HPDE6-E6E7 (cell line): Measurements from ENCODE around the gene NEUROG2.

Experiments
- DNase-seq: peaks from one replicate; pipeline ENCODE4 v3.0.0; 2011; ENCODE audit warnings: missing footprints; ENCODE audit errors: extremely low spot score

The NEUROG2 gene

DNA sequence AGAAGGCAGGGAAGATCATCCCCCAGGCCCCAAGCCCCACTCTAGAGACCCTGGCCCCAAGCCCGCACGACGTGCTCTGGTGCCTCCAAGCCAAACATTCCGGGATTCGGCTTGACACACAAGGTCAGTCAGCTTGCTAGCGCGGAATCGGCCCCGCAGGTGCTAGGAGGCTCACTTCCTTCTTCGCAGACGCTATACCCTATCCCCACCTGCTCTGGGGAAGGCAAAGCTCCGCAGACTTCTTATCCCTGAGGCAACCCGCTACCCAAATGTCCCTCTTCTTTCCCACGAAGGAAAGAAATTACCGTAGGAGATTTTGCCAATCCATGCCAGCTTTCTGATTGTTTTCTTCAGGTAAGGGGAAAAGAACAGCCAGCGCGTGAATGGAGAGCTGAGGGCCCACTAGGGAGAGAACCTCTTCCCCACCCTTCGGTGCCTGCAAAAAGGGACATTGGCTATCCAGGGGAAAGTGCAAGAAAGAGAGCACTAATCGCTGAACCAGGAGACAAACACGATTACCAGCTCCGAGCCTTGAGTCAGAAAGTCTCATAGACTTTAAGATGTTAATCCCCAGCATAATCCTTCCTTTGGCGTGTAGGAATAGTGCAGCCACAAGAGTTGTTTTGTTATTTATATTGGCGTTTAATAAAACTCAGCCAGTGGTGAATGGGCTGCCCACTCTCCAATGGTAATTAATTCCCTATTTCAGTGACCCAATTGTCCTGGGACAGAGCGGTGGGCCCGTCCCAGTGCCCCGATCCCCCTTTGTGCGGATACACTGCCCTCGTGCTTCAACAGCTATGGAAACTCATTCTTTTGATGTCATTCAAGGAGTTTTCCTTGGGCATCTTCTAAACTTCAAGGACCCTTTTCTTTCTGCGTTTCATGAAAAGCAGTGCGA lies 5.4 kb upstream of the NEUROG2 start:
- no peak for DNase-seq

- no peak for DNase-seq
These were observed 4.7 kb upstream of the NEUROG2 start for GRCh38 chr4:112520598-112521122.

DNA sequence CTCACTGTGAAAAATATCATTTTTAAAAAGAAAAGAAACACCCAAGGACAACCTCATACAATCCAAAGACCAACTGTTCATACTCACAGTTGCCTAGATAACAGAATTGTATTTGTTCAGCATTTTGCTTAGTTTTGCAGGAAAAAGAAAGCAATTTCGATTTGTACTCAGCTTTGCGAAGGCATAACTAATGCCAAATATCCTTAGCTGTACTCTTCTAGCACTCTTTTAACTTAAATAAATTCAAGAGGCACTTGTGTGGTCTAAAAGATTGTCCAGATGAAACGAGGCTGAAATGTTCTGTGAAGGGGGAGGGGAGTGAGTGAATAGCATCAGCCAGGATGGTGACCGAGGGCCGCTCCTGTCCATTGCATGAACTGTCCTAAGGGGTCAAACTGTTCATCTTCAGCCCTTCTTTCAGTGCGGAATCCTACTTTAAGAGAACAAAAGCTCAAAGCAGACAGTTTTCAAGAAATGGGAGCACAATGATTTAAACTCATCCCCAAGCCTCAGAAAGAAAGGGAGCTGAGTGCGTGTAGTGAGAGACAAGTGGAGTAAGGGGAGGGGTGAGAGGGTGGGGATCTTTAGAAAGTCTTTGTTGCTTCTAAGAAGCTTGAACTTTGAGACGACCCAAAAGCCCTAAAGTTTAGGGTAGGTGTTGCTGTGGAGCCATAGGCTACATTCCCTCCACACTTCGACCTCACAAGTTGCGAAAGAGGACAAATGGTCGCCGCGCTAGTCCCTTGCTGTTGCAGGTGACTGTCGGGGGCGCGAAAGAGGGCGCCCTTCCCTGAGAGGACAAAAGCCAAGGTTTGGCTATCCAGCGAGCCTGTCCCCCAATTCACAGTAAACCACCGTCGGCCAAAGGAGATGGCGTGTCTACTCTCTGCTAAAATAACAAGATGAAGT lies 4.0 kb upstream of the NEUROG2 start:
- no peak for DNase-seq

DNA sequence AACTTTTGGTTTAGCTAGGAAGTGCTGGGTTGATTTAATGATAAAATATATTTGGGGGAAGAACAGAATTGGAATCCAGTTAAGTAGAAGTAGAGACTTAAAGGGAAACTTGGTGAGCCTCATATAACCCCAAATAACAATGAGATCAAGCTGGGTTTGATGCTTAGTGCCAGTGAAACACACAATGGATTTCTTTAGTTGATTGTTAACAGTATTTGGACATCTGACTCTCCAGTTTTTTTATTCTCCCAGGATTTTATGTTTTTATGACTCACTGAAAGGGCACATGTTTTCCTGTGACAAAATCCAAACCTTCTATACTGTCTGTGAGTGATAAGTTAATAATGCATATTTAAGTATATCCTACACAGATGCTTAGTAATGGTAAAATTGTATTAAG lies 2.7 kb upstream of the NEUROG2 start:
- no peak for DNase-seq

- no peak for DNase-seq
These were observed 1.9 kb upstream of the NEUROG2 start for GRCh38 chr4:112517911-112518310.

GRCh38 chr4:112517067-112517634 lies 1.2 kb upstream of the NEUROG2 start:
- no peak for DNase-seq

GRCh38 chr4:112516471-112517066 lies 589 bp upstream of the NEUROG2 start:
- DNase-seq = no peak

GRCh38 chr4:112515198-112516065 lies 548 bp downstream of the NEUROG2 start:
- no peak for DNase-seq

- DNase-seq = no peak
These were observed 1.3 kb downstream of the NEUROG2 start for GRCh38 chr4:112514647-112515197.

- no peak for DNase-seq
These were observed 1.9 kb downstream of the NEUROG2 start for GRCh38 chr4:112513971-112514646.

GRCh38 chr4:112511803-112512118 lies 4.2 kb downstream of the NEUROG2 start:
- no peak for DNase-seq

DNA sequence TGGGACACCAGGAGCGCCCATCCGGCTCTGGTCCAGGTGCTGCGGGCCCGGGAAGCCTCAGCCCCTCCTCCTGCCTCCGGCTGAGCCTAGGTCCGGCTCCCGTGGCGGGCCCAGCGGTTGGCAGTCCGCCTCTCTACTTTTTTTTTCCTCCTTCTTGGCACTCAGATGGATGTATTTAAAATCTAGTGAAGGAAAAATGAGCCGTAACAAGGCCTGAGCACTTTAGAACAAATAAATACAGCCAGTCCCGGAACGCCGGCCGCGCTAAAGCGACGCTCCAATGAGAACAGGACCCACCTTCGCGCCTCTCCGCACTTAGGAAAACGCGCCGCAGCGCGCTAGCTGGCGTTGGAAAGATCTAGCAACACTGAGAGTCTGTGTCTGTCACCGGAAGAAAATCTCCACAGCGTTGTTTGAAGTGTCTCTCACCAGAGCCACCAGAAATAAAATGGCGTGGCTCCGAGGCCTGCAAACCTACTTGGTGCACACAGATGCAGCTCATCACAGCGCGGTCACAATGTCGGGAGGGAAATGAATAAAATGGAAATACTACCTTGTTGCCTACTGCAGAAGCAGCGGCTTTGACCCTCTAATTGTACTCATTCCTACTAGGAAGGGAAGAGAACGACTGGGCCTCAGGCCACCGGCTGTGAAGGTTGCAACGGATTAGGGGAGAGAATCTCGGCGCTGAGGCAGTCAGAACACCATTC lies 4.7 kb downstream of the NEUROG2 start:
- DNase-seq = no peak

DNA sequence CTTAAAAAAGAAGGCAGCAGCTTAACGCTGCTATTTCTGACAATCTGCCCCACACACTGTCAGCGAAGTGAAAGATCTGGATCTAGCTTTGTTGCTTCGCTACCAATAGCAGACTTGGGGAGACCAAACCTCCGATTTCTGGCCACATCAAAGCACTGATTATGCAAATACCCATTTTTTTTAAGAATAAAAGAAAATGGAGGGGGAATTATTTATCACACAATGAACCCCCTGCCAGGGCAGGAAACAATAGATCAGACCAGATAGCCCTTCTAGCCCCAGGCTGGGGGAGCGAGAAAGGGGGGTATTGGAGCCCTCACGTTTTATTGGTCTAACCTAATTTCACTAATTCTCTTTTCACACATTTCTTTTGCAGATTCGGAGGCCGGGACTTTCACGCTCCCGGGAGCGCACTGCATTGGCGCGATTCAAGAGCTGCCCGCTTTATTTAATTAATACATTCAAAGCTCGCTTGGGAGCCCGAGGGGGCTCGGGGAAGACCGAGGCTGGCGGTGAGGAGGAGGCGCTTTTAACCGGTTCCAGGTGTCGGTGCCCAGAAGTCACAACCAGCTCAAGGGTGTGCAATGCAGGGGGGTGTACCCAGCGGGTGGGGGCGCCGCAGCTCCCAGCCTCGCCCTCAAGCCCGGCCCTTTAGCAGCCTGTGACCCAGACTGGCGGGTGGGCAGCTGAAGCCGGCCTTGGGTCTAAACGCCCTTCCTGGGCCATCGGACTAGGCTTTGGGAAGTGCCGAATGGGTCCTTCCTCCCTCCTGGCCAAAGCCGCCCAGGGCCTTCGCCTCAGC lies 5.5 kb downstream of the NEUROG2 start:
- no peak for DNase-seq

DNA sequence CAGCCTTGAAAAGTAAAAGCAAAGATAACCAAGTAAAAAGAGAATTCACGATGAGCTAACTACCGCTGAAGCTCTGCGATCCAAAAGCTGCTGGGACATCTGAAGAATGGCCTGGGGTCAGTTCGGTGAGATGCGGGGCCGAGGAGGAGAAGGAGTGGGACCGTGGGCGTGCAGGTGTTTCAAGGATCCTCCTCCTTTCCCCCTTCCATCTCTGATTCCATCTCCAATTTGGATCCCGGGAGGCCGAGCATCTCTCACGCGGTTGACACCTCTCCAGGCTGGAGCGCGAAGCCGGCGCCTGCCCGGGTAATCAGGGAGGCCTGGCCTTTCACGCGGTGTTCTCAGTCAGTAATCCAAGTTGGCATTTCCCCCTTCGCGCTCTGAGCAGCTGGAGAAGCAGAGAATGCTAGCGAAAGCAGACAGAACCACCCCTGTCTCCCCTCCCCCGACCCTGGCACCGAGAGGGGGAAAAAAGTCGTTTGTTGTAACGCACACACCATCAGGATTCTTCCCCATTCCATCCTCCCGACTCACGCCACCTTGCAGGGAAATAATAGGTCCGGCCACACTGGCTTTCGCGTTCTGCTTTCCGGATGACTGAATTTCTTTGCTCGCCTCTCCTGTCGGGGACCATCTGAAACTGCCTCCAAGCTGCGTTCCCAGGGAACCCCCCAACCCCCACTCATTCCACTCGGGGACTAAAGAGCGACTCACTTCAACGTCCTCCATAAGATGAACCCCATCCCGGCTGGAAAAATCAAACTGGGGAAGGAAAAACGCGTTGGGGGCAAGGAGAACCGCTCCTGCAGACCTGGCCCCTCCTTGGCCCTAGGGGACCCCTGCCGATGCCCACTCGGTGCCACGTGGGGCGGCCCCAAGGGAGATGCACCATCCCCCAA lies 6.5 kb downstream of the NEUROG2 start:
- DNase-seq = no peak

GRCh38 chr4:112508356-112508755 lies 7.6 kb downstream of the NEUROG2 start:
- no peak for DNase-seq

- DNase-seq = no peak
These were observed 11.2 kb downstream of the NEUROG2 start for GRCh38 chr4:112504807-112505206.

DNA sequence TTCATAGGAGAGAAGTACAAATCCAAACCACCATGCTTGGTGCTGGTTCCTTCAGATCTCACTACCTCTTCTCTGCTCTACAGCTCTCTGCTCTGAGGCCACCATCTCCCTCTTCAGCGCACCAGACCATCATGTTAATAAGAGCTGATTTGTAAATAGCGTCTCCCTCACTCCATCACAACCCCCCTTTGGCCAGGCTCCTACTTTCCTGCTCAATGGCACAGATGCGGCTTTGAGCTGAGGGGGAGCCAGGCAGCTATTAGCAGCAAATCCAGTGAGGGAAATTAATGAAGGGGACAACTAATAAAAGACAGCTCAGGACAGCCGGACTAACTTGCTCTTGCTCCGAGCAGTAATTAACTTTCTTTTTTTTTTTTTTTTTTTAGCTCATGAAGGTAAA lies 13.1 kb downstream of the NEUROG2 start:
- no peak for DNase-seq
